Fibroblast of lung (primary cell): ENCODE measurements around the gene DDR2.

Experiments
- EZH2 ChIP-seq: IDR thresholded peaks from 2 replicates; pipeline ENCODE4 v1.5.1; 2012; ENCODE audit warnings: low read length, control low read depth, mild to moderate bottlenecking; ENCODE audit errors: missing control alignments
- TF ChIP-seq, protein P1 (sequence below), 2 donors: IDR thresholded peaks in 1 of 2; conservative IDR thresholded peaks in 1 of 2; 1 replicate in 1 of 2; 2 replicates in 1 of 2; pipeline ENCODE4 v1.5.1; 2011 to 2012; ENCODE audit warnings: low read length in 2 of 2, control low read depth in 1 of 2, inconsistent platforms in 1 of 2, low read depth in 1 of 2, mild to moderate bottlenecking in 1 of 2

DNA sequence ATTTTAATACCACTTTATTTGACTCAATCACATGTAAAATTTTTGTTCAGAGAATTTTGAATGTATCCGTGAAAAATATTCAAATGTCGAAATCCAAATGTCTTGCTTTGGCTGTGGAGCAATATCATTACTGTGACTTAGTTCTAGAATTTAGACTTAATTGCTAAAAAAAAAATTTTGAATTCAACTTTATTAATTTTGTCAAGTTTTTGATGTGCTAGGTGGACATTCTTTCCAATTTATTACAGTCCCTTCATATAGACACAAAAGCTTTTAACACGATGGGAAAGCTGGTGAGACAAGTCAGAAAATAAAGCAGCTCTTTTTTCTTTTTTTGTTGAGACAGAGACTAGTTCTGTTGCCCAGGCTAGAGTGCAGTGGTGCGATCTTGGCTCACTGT, 62.6 kb downstream of the DDR2 start:
- TF ChIP-seq, protein P1, sequence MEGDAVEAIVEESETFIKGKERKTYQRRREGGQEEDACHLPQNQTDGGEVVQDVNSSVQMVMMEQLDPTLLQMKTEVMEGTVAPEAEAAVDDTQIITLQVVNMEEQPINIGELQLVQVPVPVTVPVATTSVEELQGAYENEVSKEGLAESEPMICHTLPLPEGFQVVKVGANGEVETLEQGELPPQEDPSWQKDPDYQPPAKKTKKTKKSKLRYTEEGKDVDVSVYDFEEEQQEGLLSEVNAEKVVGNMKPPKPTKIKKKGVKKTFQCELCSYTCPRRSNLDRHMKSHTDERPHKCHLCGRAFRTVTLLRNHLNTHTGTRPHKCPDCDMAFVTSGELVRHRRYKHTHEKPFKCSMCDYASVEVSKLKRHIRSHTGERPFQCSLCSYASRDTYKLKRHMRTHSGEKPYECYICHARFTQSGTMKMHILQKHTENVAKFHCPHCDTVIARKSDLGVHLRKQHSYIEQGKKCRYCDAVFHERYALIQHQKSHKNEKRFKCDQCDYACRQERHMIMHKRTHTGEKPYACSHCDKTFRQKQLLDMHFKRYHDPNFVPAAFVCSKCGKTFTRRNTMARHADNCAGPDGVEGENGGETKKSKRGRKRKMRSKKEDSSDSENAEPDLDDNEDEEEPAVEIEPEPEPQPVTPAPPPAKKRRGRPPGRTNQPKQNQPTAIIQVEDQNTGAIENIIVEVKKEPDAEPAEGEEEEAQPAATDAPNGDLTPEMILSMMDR (conservative IDR thresholded peaks at IDR 0.05 in 1 of 2, IDR thresholded peaks at IDR 0.05 in 1 of 2; ENCODE audit: low read depth in 1 of 2, low read length in 2 of 2) = no peak
- no peak for TF ChIP-seq EZH2
